Cardiac fibroblast (primary cell): ENCODE results near the gene CD80.
"Not testable (repeated sequence)": the region's sequence is repeated elsewhere in the genome, so short reads cannot be mapped to it uniquely, and the experiment has no call there.

Source experiments
- DNase-seq, 2 donors: peaks; one replicate each; pipeline versions ENCODE4 v3.0.0 to v3.0.0-alpha.2; 2010; ENCODE audit warnings: low read depth in 2 of 2
- H3K4me3 ChIP-seq, 2 donors: replicated peaks in 1 of 2; 1 replicate in 1 of 2; 2 replicates in 1 of 2; pipeline ENCODE4 v1.5.1; 2011; ENCODE audit warnings: low read depth in 2 of 2, low read length in 2 of 2, mild to moderate bottlenecking in 2 of 2, moderate library complexity in 1 of 2
- TF ChIP-seq, protein P1 (sequence below): IDR thresholded peaks from one replicate; pipeline ENCODE4 v1.5.1; 2011; ENCODE audit warnings: low read depth, mild to moderate bottlenecking, low read length, inconsistent platforms

The CD80 gene

DNA sequence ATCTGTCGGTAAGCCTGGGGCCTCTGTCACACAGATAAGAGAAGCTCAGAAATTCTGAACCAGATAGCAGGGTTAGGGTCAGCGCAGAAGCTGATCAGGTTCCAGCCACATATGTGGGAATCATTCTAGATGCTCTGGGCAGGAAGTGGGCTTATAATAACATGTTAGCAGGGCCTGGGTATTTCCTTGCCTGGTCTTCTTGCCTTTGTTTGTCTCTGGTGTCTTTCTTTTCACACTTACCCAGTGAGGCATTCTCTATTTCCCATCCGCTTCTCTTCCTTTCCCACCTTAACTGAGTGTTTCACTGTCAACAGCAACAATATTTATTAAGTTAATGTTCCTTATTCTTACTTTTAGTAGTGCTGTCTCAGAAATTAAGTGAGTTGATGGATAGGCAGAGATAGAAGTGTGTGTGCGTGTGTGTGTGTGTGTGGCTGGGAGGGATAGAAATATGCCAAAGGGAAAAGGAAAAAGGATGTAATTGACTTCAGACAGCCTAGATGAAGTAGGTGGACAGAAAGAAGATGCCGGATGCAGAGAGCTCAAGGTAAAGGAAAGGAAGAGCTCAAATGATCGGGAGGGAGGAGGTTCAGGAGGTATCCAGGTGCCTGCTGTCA, 40.3 kb upstream of the CD80 start:
- no peak for DNase-seq
- no peak overlapping the region for H3K4me3 ChIP-seq
- TF ChIP-seq, protein P1, sequence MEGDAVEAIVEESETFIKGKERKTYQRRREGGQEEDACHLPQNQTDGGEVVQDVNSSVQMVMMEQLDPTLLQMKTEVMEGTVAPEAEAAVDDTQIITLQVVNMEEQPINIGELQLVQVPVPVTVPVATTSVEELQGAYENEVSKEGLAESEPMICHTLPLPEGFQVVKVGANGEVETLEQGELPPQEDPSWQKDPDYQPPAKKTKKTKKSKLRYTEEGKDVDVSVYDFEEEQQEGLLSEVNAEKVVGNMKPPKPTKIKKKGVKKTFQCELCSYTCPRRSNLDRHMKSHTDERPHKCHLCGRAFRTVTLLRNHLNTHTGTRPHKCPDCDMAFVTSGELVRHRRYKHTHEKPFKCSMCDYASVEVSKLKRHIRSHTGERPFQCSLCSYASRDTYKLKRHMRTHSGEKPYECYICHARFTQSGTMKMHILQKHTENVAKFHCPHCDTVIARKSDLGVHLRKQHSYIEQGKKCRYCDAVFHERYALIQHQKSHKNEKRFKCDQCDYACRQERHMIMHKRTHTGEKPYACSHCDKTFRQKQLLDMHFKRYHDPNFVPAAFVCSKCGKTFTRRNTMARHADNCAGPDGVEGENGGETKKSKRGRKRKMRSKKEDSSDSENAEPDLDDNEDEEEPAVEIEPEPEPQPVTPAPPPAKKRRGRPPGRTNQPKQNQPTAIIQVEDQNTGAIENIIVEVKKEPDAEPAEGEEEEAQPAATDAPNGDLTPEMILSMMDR, result no peak

DNA sequence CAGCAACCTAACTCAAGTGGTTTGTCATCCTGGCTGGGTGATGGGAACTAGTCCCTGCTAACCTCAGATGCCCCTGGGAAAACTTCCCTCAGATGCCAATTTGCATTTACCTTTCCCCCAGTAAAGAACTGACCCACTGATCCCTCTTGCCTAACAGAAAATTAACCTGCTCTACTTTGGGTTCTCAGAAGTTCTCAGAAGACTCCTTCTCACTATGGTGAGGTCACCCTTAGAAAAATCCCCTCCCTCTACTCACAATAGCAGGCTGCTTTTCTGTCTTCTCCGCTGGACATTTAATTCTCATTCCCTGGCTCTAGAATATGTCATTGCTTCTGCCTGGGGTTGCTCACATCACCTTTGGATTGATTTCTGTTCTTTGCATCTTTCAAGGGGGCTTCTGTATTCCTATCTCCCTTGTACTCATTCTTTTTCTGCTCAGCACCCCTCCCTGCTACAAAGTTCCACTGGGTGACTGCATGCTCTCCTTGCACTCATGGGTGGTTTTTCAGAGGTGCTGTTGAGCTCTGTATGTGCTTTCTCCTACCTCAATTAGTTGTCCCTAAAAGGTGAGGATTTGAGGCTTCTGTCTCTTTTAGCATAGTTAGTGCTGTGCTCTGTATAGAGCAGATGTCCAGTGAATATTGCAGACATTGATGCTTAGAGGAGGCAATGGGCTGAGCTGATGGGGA, 39.1 kb upstream of the CD80 start:
- DNase-seq, result no peak
- TF ChIP-seq, protein P1, result no peak
- H3K4me3 ChIP-seq, result no peak overlapping the region

GRCh38 chr3:119597548-119598288, 38.3 kb upstream of the CD80 start, which contains the start of gene PLA1A:
PLA1A (plus strand) TSS chr3:119597885; CDS start chr3:119597914, 29 bp downstream.
- peak; percentile 16 to 21 for DNase-seq

GRCh38 chr3:119596398-119596797, 37.0 kb upstream of the CD80 start:
- no peak overlapping the region for H3K4me3 ChIP-seq
- no peak for DNase-seq
- TF ChIP-seq, protein P1, result no peak

More at GRCh38 chr3:119597548-119598288, 38.3 kb upstream of the CD80 start, which contains the start of gene PLA1A:
- no peak within 1 kb of the TSS for H3K4me3 ChIP-seq
- TF ChIP-seq, protein P1, result no peak

GRCh38 chr3:119595639-119596334, 36.4 kb upstream of the CD80 start:
- DNase-seq, result peak in 1 of 2 donors; percentile 33
- TF ChIP-seq, protein P1, result no peak
- peak overlapping the region in 1 of 2 donors; percentile 28 for H3K4me3 ChIP-seq

DNA sequence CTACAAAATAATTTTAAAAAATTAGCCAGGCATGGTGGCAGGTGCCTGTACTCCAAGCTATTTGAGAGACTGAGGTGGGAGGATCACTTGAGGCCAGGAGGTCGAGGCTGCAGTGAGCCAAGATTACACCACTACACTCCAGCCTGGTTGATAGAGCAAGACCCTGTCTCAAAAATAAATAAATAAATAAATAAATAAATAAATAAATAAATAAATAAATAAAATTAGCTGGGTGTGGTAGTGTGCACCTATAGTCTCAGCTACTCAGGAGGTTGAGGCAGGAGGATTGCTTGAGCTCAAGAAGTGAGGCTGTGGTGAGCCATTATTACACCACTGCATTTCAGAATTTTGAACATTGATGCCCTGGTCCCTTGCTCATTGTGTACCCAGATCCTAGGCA, 35.5 kb upstream of the CD80 start:
- not testable (repeated sequence) for DNase-seq, H3K4me3 ChIP-seq

- DNase-seq, result no peak
- TF ChIP-seq, protein P1, result no peak
- no peak overlapping the region for H3K4me3 ChIP-seq
Measured at GRCh38 chr3:119594066-119594465, 34.7 kb upstream of the CD80 start.
